Smooth muscle cell (in vitro differentiated cells): ENCODE results near the gene KCNJ10. TPM values are rescaled to one million over a fixed set of nuclear protein-coding genes. Genes with fewer than 3 reads are reported as not detected.

Source experiments
- DNase-seq: peaks from one replicate; lab custom pipeline; 2025; ENCODE audit not compliant: unreplicated experiment; lab: John Stamatoyannopoulos, UW
- H2AFZ ChIP-seq: fragments of 200-600 bp; sonication (generic); 2 replicates; pipeline ENCODE4 v1.6.0; 2016; ENCODE audit warnings: antibody characterized with exemption, low read depth, mild to moderate bottlenecking
- H3F3A ChIP-seq: fragments of 200-600 bp; sonication (generic); 2 replicates; pipeline ENCODE4 v1.6.0; 2017; ENCODE audit warnings: antibody characterized with exemption, low read depth
- H3K27ac ChIP-seq: fragments of 200-600 bp; sonication (generic); 2 replicates; pipeline ENCODE4 v1.5.1; 2016; ENCODE audit warnings: low read depth, mild to moderate bottlenecking
- H3K27me3 ChIP-seq: fragments of 200-600 bp; sonication (generic); 2 replicates; pipeline ENCODE4 v1.6.1; 2016; ENCODE audit warnings: low read depth, mild to moderate bottlenecking
- H3K36me3 ChIP-seq: fragments of 200-600 bp; sonication (generic); 2 replicates; pipeline ENCODE4 v1.5.1; 2016; ENCODE audit warnings: low read depth
- H3K4me1 ChIP-seq: fragments of 200-600 bp; sonication (generic); 2 replicates; pipeline ENCODE4 v1.5.1; 2016; ENCODE audit warnings: low read depth
- H3K4me2 ChIP-seq: fragments of 200-600 bp; sonication (generic); 2 replicates; pipeline ENCODE4 v1.6.0; 2016; ENCODE audit warnings: mild to moderate bottlenecking
- H3K4me3 ChIP-seq: fragments of 200-600 bp; sonication (generic); 2 replicates; pipeline ENCODE4 v1.5.1; 2016; ENCODE audit warnings: mild to moderate bottlenecking
- H3K79me2 ChIP-seq: fragments of 200-600 bp; sonication (generic); 2 replicates; pipeline ENCODE4 v1.6.0; 2016; ENCODE audit warnings: low read depth, mild to moderate bottlenecking
- H3K9ac ChIP-seq: fragments of 200-600 bp; sonication (generic); 2 replicates; pipeline ENCODE4 v1.6.0; 2016; ENCODE audit warnings: low read depth
- H3K9me3 ChIP-seq: fragments of 200-600 bp; sonication (generic); replicated peaks from 2 replicates; pipeline ENCODE4 v1.5.1; 2016; ENCODE audit warnings: low read depth
- H4K20me1 ChIP-seq: fragments of 200-600 bp; sonication (generic); 2 replicates; pipeline ENCODE4 v1.6.0; 2016; ENCODE audit warnings: low read depth
- WGBS: methylation state at CpG from one replicate; pipeline ENCODE4 v1.1.7; 2016; ENCODE audit warnings: low lambda C conversion rate; 5-methylcytosine and 5-hydroxymethylcytosine counted together
- polyA plus RNA-seq: library from polyadenylated mRNA; unstranded; fragments of >200 nt; fragmentation: Nextera tagmentation; extraction: Ambion mirVana; gene quantifications from 2 replicates; pipeline ENCODE4 v1.2.1, GENCODE V29; 2016
- total RNA-seq: library from RNA; depleted of rRNA; stranded (reverse); fragments of >200 nt; gene quantifications from 2 replicates; pipeline ENCODE4 v1.2.3, GENCODE V29; 2014
- TF ChIP-seq, protein P1 (sequence below): fragments of 200-600 bp; sonication (generic); IDR thresholded peaks from 2 replicates; pipeline ENCODE4 v1.5.1; 2017; ENCODE audit warnings: borderline replicate concordance, mild to moderate bottlenecking, antibody characterized with exemption; ENCODE audit not compliant: insufficient read depth, poor library complexity, severe bottlenecking

Gene KCNJ10
- total and polyA plus RNA-seq, 2 experiments from 2014 or later = not detected

DNA sequence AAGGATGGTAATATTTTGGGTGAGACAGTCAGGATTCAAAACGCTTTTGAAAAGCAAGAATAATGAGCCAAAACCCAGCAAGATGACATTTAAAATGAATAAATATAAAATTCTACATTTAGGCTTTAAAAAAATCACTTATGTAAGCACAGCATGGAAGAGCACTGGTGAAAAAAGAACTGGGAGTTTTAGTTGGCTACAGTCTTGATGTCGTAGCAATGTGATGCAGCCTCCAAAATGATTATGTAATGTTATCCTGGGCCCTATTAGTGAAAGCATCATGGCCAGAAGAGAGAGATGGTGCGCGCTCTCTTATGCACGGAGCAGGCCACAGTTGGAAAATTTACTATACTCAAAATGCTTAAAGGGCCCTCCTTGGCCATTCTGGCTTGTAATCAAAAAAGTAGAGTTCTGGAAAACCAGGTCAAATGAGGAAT is 16.5 kb upstream of the KCNJ10 start:
- Histone ChIP-seq H3K27me3 (peaks cover 40% of the 10 kb centered on the region), H3K4me2 (no peak overlapping the region), H3K79me2 (no peaks in the 10 kb centered on the region), H3K27ac (no peak overlapping the region), H3F3A (no peaks in the 10 kb centered on the region), H3K36me3 (no peaks in the 10 kb centered on the region), H2AFZ (no peak overlapping the region), H3K4me1 (no peaks in the 10 kb centered on the region), H3K4me3 (no peak overlapping the region), H4K20me1 (no peaks in the 10 kb centered on the region), H3K9ac (no peak overlapping the region), H3K9me3 (no peaks in the 10 kb centered on the region)
- no peak for DNase-seq
- 87% methylated on average over 5 of the region's 5 CpGs for WGBS
- TF ChIP-seq, protein P1, sequence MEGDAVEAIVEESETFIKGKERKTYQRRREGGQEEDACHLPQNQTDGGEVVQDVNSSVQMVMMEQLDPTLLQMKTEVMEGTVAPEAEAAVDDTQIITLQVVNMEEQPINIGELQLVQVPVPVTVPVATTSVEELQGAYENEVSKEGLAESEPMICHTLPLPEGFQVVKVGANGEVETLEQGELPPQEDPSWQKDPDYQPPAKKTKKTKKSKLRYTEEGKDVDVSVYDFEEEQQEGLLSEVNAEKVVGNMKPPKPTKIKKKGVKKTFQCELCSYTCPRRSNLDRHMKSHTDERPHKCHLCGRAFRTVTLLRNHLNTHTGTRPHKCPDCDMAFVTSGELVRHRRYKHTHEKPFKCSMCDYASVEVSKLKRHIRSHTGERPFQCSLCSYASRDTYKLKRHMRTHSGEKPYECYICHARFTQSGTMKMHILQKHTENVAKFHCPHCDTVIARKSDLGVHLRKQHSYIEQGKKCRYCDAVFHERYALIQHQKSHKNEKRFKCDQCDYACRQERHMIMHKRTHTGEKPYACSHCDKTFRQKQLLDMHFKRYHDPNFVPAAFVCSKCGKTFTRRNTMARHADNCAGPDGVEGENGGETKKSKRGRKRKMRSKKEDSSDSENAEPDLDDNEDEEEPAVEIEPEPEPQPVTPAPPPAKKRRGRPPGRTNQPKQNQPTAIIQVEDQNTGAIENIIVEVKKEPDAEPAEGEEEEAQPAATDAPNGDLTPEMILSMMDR = no peak

DNA sequence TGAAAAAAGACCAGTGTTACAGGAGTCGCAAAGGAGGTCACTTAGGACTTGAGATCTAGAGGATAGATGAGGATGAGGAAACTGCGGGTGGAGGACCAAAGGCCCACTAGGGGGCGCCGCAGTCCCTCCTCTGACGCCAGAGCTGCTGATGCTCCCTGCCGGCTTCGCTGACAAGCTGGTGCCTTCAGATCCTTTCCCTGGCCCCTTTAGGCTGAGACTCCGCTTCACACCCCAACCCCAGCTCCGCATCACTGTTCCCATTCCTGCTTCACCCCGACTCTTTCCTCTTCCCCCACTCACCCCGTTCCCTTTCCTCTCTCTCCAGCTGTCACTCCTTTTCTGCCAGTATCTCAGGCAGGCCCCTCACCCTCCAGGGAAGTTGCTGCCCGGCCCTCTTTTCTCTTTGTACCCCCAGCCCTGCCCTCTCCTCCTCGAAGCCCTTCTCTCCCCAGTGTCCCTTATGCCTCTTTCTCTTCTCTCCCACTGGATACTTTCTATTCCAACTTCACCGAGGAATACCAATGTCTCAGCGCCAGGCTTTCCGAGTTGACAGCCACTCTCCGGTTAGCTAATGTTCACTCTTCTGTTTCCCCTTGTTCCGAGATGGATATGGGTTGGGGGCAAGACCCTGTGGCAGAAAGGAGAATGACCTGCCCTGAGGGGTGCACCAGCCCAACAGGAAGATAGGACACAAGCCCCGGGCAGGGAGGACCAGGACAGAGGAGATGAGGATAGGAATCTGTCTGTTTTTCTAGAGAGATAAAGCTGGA is 15.9 kb upstream of the KCNJ10 start:
- peak; percentile 23 for DNase-seq
- H3K4me3 ChIP-seq = no peak overlapping the region
- H3K27me3 ChIP-seq = peaks cover 46% of the 10 kb centered on the region
- no peak overlapping the region for H3K4me2 ChIP-seq
- H3K4me1 ChIP-seq = no peaks in the 10 kb centered on the region
- 54% methylated on average over 16 of the region's 19 CpGs for WGBS
- H4K20me1 ChIP-seq = no peaks in the 10 kb centered on the region
- TF ChIP-seq, protein P1 = peak; percentile 82
- H3K9me3 ChIP-seq = no peaks in the 10 kb centered on the region
- H3K79me2 ChIP-seq = no peaks in the 10 kb centered on the region
- H2AFZ ChIP-seq = no peak overlapping the region
- H3K9ac ChIP-seq = no peak overlapping the region
- H3K27ac ChIP-seq = no peak overlapping the region
- no peaks in the 10 kb centered on the region for H3K36me3 ChIP-seq
- no peaks in the 10 kb centered on the region for H3F3A ChIP-seq

DNA sequence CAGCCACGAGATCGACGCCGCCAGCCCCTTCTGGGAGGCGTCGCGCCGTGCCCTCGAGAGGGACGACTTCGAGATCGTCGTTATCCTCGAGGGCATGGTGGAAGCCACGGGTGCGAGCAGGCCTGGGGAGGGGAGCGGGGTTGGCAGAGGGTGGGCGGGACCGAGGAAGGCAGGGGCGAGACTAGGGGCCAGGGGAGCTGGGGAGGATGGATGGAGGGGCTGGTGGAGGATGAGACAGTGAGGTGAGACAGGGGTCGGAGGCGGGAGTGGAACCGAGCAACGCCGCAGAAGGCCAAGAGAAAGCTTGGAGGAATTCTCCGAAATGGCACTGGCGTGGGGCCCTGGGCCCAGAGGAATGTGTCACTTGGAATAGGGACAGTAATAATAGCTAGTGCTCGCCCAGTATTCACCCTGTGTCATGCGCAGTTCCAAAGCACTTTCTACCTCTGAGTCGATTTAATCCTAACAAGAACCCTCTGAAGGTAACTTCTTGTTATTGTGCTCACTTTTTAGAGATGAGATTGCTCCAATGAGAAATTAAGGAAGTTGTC is 14.9 kb upstream of the KCNJ10 start:
- no peak overlapping the region for H3K4me3 ChIP-seq
- TF ChIP-seq, protein P1 = no peak
- no peaks in the 10 kb centered on the region for H3K36me3 ChIP-seq
- H3K27ac ChIP-seq = no peak overlapping the region
- WGBS = 97% methylated on average over 18 of the region's 30 CpGs
- no peak overlapping the region for H3K9ac ChIP-seq
- H3K27me3 ChIP-seq = peaks cover 57% of the 10 kb centered on the region
- H3K4me2 ChIP-seq = no peak overlapping the region
- H4K20me1 ChIP-seq = no peaks in the 10 kb centered on the region
- H3K79me2 ChIP-seq = no peaks in the 10 kb centered on the region
- no peaks in the 10 kb centered on the region for H3F3A ChIP-seq
- H3K9me3 ChIP-seq = no peaks in the 10 kb centered on the region
- no peak for DNase-seq
- no peaks in the 10 kb centered on the region for H3K4me1 ChIP-seq
- no peak overlapping the region for H2AFZ ChIP-seq
